IgD-negative memory B cell (primary cell): ENCODE measurements around the gene ZNF148. TPM values are rescaled to one million over a fixed set of nuclear protein-coding genes. Genes with fewer than 3 reads are reported as not detected.
"Not testable (repeated sequence)": the region's sequence is repeated elsewhere in the genome, so short reads cannot be mapped to it uniquely, and the experiment has no call there.

ENCODE experiments used
- H3K27ac Mint-ChIP-seq, 3 donors: one replicate each; pipeline ENCODE4 v1.8.0; 2020 to 2022; ENCODE audit warnings: mild to moderate bottlenecking in 3 of 3, mixed read lengths in 3 of 3, moderate library complexity in 1 of 3
- H3K27me3 Mint-ChIP-seq: one replicate; pipeline ENCODE4 v1.8.0; 2021; ENCODE audit warnings: mixed read lengths
- H3K36me3 Mint-ChIP-seq: one replicate; pipeline ENCODE4 v1.8.0; 2020; ENCODE audit warnings: mild to moderate bottlenecking, mixed read lengths
- H3K4me1 Mint-ChIP-seq, 3 donors: one replicate each; pipeline ENCODE4 v1.8.0; 2020 to 2022; ENCODE audit warnings: mixed read lengths in 3 of 3, mild to moderate bottlenecking in 1 of 3
- H3K4me3 Mint-ChIP-seq, 4 donors: one replicate each; pipeline ENCODE4 v1.8.0; 2020 to 2022; ENCODE audit warnings: mild to moderate bottlenecking in 4 of 4, mixed read lengths in 4 of 4, moderate library complexity in 3 of 4
- H3K9me3 Mint-ChIP-seq, 3 donors: one replicate each; pipeline ENCODE4 v1.8.0; 2020 to 2021; ENCODE audit warnings: mixed read lengths in 3 of 3, mild to moderate bottlenecking in 1 of 3
- polyA plus RNA-seq: library from polyadenylated mRNA; unstranded; fragments of 300-500 nt; fragmentation: Illumina TruSeq; gene quantifications from one replicate; pipeline ENCODE4 v1.2.3, GENCODE V29; 2021

The ZNF148 gene, protein sequence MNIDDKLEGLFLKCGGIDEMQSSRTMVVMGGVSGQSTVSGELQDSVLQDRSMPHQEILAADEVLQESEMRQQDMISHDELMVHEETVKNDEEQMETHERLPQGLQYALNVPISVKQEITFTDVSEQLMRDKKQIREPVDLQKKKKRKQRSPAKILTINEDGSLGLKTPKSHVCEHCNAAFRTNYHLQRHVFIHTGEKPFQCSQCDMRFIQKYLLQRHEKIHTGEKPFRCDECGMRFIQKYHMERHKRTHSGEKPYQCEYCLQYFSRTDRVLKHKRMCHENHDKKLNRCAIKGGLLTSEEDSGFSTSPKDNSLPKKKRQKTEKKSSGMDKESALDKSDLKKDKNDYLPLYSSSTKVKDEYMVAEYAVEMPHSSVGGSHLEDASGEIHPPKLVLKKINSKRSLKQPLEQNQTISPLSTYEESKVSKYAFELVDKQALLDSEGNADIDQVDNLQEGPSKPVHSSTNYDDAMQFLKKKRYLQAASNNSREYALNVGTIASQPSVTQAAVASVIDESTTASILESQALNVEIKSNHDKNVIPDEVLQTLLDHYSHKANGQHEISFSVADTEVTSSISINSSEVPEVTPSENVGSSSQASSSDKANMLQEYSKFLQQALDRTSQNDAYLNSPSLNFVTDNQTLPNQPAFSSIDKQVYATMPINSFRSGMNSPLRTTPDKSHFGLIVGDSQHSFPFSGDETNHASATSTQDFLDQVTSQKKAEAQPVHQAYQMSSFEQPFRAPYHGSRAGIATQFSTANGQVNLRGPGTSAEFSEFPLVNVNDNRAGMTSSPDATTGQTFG
- 54.5 TPM for polyA plus RNA-seq

DNA sequence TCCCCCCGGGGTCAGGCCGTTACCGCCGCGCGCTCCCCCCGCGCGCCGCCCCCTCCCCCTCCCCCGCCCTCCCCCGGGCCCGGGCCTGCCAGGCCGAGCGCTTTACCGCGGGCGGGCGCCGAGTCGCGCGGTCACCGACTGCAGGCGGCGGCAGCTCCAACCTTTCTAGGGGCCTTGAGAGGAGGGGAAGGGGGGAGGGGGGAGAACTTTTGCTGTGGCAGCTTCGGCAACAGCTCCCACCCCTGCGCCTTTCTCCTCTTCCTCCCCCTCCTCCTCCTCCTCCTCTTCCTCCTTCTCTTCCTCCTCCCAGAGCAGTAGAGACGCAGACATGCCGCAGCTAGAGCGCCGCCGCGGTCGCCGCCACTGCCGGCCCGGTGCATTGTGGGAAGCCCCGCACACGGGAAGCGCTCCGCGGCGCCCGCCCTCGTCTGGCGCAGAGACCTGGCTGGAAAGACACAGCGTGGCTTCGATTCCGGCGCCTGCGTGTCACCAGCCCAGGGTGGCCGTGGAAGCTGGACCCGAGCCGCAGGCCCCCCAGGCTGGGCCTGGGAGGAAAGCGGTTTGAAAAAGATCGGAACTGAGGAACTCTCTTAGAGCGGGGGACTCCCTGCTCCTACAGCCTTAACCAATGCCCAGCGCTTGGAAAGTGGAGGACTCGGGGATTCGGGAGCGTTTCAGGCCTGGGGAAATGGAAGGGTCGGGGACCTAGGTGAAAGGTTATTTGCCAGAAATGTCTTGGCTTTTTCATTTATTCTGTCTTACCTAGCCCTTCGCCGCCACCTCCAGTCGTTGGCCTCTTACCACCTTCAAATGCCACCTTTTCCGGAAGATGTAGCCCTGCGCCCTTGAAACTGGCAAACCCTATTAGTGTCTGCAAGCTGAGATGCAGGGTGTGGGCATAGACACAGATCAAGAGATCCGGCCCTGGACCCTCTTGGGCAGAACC, at the start of gene ZNF148:
Gene ZNF148, minus strand, starts transcription at position 330 of the 946 bp plus-strand sequence. CDS start 61,685 bp downstream, outside the sequence.
- Mint-ChIP-seq H3K36me3 (peaks cover 9% of the 10 kb centered on the region), H3K27ac (peak within 1 kb of the TSS; percentile 97 to 100 (median 97)), H3K27me3 (no peaks in the 10 kb centered on the region), H3K4me1 (peaks cover 27 to 37% (median 33%) of the 10 kb centered on the region in 3 donors), H3K4me3 (peak within 1 kb of the TSS; percentile 96 to 100 (median 98)), H3K9me3 (no peaks in the 10 kb centered on the region)

DNA sequence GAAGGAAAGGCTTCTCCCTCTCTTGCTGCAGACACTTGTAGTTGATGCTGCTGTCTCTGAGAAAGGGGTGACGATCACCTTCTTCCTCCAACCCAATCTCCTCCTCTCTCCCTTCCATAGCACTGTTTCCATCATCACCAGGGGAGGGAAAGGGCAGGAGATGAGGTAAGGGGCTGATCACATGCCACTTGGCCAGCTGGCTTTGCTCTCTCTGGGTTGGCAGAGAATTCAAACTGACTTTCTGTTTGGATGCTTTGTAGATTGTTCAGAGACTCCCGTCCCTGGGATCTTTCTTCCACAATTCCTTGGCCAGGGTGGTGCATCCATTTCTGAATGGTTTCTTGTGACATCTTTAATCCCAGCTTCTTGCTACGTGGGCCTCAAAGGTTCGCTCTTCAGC, 43.2 kb upstream of the ZNF148 start:
- Mint-ChIP-seq H3K4me3 (no peak overlapping the region), H3K4me1 (no peaks in the 10 kb centered on the region), H3K27ac (no peak overlapping the region), H3K27me3 (no peaks in the 10 kb centered on the region), H3K9me3 (peaks cover 0 to 5% (median 0%) of the 10 kb centered on the region in 3 donors), H3K36me3 (no peaks in the 10 kb centered on the region)

GRCh38 chr3:125416235-125416634, 41.1 kb upstream of the ZNF148 start:
- no peak overlapping the region for H3K4me3 Mint-ChIP-seq
- H3K36me3 Mint-ChIP-seq = no peaks in the 10 kb centered on the region
- peaks cover 0 to 5% (median 0%) of the 10 kb centered on the region in 3 donors for H3K9me3 Mint-ChIP-seq
- no peak overlapping the region for H3K27ac Mint-ChIP-seq
- H3K4me1 Mint-ChIP-seq = no peaks in the 10 kb centered on the region
- H3K27me3 Mint-ChIP-seq = peaks cover 4% of the 10 kb centered on the region

DNA sequence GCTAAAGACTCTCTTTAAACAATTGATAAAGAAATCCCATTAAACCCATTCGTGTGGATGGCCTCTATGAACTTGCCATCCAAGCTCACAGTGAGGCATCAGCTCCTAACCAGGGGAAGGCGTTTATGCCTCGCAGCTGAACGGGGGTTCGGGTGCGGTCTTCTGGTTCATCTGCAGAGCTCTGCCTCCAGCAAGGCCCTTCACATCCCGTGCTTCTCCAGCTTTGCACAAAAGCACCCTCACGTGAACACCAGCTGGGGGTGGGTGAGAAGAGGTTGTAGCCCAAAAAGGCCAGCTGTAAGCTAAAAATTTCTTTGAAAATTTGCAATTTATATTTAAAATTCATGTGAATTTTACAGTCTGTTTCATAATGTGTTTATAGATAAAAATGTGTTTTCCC, 39.5 kb upstream of the ZNF148 start:
- no peak overlapping the region for H3K4me3 Mint-ChIP-seq

DNA sequence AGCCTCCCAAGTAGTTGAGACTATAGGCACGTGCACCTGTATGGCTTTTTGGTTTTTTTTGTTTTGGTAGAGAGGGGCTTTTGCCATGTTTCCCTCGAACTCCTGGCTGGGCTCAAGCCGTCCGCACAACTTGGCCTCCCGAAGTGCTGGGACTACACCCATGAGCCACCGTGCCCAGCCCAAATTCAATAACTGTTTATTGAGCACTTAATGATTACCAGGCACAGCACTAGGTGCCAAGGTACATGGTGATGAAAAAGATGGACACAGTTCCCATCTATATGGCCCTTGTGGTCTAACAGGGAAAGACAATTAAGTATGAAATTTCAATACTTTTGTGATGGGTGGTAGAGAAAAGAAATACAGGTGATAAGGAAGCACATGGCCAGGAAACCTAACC, 35.8 kb upstream of the ZNF148 start:
- Mint-ChIP-seq H3K4me3 (no peak overlapping the region), H3K27ac (no peak overlapping the region), H3K4me1 (peaks cover 0 to 3% (median 0%) of the 10 kb centered on the region in 3 donors), H3K9me3 (peaks cover 0 to 4% (median 3%) of the 10 kb centered on the region in 3 donors), H3K27me3 (peaks cover 6% of the 10 kb centered on the region), H3K36me3 (no peaks in the 10 kb centered on the region)

More for the DNA sequence above, 39.5 kb upstream of the ZNF148 start:
- H3K27me3 Mint-ChIP-seq = peaks cover 4% of the 10 kb centered on the region
- H3K4me1 Mint-ChIP-seq = no peaks in the 10 kb centered on the region
- H3K27ac Mint-ChIP-seq = no peak overlapping the region
- H3K36me3 Mint-ChIP-seq = no peaks in the 10 kb centered on the region
- H3K9me3 Mint-ChIP-seq = peaks cover 0 to 2% (median 0%) of the 10 kb centered on the region in 3 donors

DNA sequence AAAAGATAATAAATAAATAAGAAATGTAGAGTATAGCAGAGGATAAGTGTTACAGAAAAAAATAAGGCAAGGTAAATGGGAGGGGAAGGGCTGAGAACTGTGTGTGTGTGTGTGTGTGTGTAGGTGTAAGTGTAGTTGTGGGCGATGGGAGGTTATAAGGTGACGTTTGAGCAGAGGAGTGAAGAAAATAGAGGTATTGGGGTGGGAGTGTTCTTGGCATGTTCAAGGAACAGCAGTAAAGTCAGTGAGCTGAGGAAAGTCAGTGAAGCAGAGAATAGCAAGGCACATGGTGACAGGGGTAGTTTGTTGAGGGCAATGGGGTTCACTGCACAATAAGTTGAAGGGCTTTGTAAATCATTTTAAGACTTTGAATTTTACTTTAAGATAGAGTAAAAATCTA, 30.9 kb upstream of the ZNF148 start:
- no peak overlapping the region for H3K27ac Mint-ChIP-seq
- H3K27me3 Mint-ChIP-seq = peaks cover 2% of the 10 kb centered on the region
- peaks cover 0 to 4% (median 0%) of the 10 kb centered on the region in 3 donors for H3K4me1 Mint-ChIP-seq
- H3K4me3 Mint-ChIP-seq = no peak overlapping the region
- peaks cover 3% of the 10 kb centered on the region for H3K36me3 Mint-ChIP-seq
- peaks cover 0 to 9% (median 6%) of the 10 kb centered on the region in 3 donors for H3K9me3 Mint-ChIP-seq

DNA sequence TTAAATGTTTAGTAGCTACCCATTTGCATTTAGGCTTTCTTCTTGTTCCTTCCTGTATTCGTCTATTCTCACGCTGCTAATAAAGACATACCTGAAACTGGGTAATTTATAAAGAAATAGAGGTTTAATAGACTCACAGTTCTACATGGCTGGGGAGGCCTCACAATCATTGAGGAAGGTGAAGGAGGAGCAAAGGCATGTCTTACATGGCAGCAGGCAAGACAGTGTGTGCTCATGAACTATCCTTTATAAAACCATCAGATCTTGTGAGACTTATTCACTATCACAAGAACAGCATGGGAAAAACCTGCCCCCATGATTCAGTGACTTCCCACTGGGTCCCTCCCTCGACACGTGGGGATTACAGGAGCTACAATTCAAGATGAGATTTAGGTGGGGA, 30.4 kb upstream of the ZNF148 start:
- not testable (repeated sequence) for H3K9me3 Mint-ChIP-seq, H3K4me3 Mint-ChIP-seq, H3K27me3 Mint-ChIP-seq, H3K27ac Mint-ChIP-seq, H3K4me1 Mint-ChIP-seq, H3K36me3 Mint-ChIP-seq

- Mint-ChIP-seq H3K27ac (no peak overlapping the region), H3K27me3 (peaks cover 2% of the 10 kb centered on the region), H3K9me3 (peaks cover 0 to 9% (median 6%) of the 10 kb centered on the region in 3 donors), H3K36me3 (peaks cover 3% of the 10 kb centered on the region), H3K4me1 (peaks cover 0 to 4% (median 0%) of the 10 kb centered on the region in 3 donors), H3K4me3 (no peak overlapping the region)
These were observed 28.7 kb upstream of the ZNF148 start for GRCh38 chr3:125403789-125404188.

GRCh38 chr3:125402639-125403038, 27.5 kb upstream of the ZNF148 start:
- Mint-ChIP-seq H3K9me3 (peaks cover 0 to 9% (median 6%) of the 10 kb centered on the region in 3 donors), H3K4me1 (peaks cover 0 to 4% (median 0%) of the 10 kb centered on the region in 3 donors), H3K27ac (no peak overlapping the region), H3K27me3 (peaks cover 4% of the 10 kb centered on the region), H3K4me3 (no peak overlapping the region), H3K36me3 (peaks cover 3% of the 10 kb centered on the region)

- Mint-ChIP-seq H3K4me1 (peaks cover 0 to 4% (median 0%) of the 10 kb centered on the region in 3 donors), H3K4me3 (no peak overlapping the region), H3K27ac (no peak overlapping the region), H3K27me3 (peaks cover 8% of the 10 kb centered on the region), H3K36me3 (peaks cover 6% of the 10 kb centered on the region), H3K9me3 (peaks cover 0 to 9% (median 6%) of the 10 kb centered on the region in 3 donors)
These were observed 26.3 kb upstream of the ZNF148 start for GRCh38 chr3:125401402-125401801.

DNA sequence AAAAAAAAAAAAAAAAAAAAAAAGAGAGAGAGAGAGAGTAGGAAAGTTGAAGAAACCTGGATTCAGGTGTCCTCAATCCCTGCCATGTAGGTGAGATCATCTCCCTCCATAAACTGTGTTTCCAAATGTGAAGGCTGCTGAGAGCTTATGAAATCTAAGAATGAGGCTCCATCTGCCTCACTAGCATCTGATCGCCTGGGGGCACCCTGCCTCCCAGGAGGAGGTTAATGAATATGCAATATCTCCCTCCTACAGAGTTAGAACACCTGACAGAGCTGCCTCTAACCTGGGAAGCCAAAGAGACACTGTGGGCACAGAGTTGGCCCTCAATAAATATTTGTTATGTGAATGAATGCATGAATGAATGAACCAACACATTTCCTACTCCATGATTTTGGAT, 23.8 kb upstream of the ZNF148 start:
- H3K27me3 Mint-ChIP-seq = peaks cover 5% of the 10 kb centered on the region
- H3K9me3 Mint-ChIP-seq = no peaks in the 10 kb centered on the region
- no peaks in the 10 kb centered on the region for H3K4me1 Mint-ChIP-seq
- H3K4me3 Mint-ChIP-seq = no peak overlapping the region
- peaks cover 8% of the 10 kb centered on the region for H3K36me3 Mint-ChIP-seq
- no peak overlapping the region for H3K27ac Mint-ChIP-seq

GRCh38 chr3:125395091-125395490, 20.0 kb upstream of the ZNF148 start:
- no peaks in the 10 kb centered on the region for H3K9me3 Mint-ChIP-seq
- H3K27me3 Mint-ChIP-seq = peaks cover 5% of the 10 kb centered on the region
- peaks cover 6% of the 10 kb centered on the region for H3K36me3 Mint-ChIP-seq
- no peak overlapping the region for H3K27ac Mint-ChIP-seq
- H3K4me1 Mint-ChIP-seq = no peaks in the 10 kb centered on the region
- H3K4me3 Mint-ChIP-seq = no peak overlapping the region

DNA sequence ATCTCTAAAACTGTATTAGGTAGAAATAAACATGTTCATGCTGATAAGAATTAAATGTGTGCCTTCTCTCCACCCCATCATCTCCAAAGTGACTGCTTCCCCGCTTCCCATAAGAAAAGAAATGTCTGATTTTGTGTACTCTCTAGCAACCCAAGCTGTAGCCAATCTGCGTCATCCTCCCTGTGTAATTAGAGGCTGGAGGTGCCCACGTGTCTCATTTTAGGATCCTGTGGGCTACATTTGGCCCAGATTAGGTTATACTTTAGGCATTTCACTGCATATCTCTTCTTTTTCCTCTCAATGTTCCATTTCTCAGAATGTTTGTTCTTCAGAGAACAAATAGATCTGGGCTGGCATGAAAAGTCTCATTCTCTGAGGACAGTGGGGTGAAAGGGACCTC, 19.3 kb upstream of the ZNF148 start:
- no peaks in the 10 kb centered on the region for H3K9me3 Mint-ChIP-seq
- no peak overlapping the region for H3K4me3 Mint-ChIP-seq
- H3K27ac Mint-ChIP-seq = no peak overlapping the region
- H3K36me3 Mint-ChIP-seq = peaks cover 8% of the 10 kb centered on the region
- peaks cover 5% of the 10 kb centered on the region for H3K27me3 Mint-ChIP-seq
- peaks cover 0 to under 1% (median 0%) of the 10 kb centered on the region in 3 donors for H3K4me1 Mint-ChIP-seq

DNA sequence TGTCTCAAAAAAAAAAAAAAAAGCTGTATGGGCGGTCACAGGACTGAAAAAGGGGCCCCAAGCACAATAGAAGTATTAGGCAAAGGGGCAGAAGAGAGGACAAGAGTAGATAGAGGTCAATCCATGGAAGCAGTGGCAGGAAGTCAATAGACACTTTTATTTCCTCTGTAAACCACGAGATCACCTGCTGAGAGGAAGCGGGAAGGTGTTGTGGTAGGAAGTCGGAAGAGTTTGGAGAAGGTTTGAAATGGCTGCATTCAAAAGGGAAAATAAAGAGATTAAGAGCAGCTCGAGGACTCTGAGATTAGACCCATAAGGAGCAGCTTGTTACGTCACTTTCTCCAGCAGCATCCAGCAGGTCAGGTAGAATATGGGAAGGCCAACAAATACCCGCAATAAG, 14.2 kb upstream of the ZNF148 start:
- peaks cover 0 to 4% (median 0%) of the 10 kb centered on the region in 3 donors for H3K4me1 Mint-ChIP-seq
- peak overlapping the region in 1 of 3 donors; percentile 8 for H3K27ac Mint-ChIP-seq
- H3K27me3 Mint-ChIP-seq = no peaks in the 10 kb centered on the region
- peaks cover 3% of the 10 kb centered on the region for H3K36me3 Mint-ChIP-seq
- peaks cover 0 to 3% (median 0%) of the 10 kb centered on the region in 3 donors for H3K9me3 Mint-ChIP-seq
- H3K4me3 Mint-ChIP-seq = no peak overlapping the region
